Myocyte (in vitro differentiated cells): ENCODE measurements around the gene MYCBP. TPM values are rescaled to one million over a fixed set of nuclear protein-coding genes. Genes with fewer than 3 reads are reported as not detected.
A peak's percentile ranks its signal among the peaks of the same experiment; 100 is the strongest.

Source experiments
- DNase-seq: peaks from one replicate; pipeline ENCODE4 v3.0.0-alpha.2; 2012; ENCODE audit warnings: low read depth
- total RNA-seq: library from RNA; depleted of rRNA; stranded (reverse); fragments of >200 nt; gene quantifications from 2 replicates; pipeline ENCODE4 v1.2.3, GENCODE V29; 2014

The MYCBP gene
- total RNA-seq, 1 donor from 2014 or later: 23.8 TPM

- DNase-seq: no peak
Observed at GRCh38 chr1:38826886-38827285, 46.3 kb downstream of the MYCBP start.

GRCh38 chr1:38826262-38826661 is 46.9 kb downstream of the MYCBP start:
- no peak for DNase-seq

- no peak for DNase-seq
Observed at GRCh38 chr1:38820860-38821259, 52.3 kb downstream of the MYCBP start.

- no peak for DNase-seq
Observed at GRCh38 chr1:38819516-38819915, 53.6 kb downstream of the MYCBP start.

- DNase-seq: no peak
Observed at GRCh38 chr1:38819040-38819439, 54.1 kb downstream of the MYCBP start.

- no peak for DNase-seq
Observed at GRCh38 chr1:38818175-38818976, 54.8 kb downstream of the MYCBP start.

- DNase-seq: no peak
Observed at GRCh38 chr1:38817267-38818174, 55.6 kb downstream of the MYCBP start.

- DNase-seq: peak; percentile 21
Observed at GRCh38 chr1:38815903-38816627, 57.1 kb downstream of the MYCBP start.

- no peak for DNase-seq
Observed at GRCh38 chr1:38814984-38815464, 58.1 kb downstream of the MYCBP start.

GRCh38 chr1:38814444-38814983 is 58.6 kb downstream of the MYCBP start:
- no peak for DNase-seq

- no peak for DNase-seq
Observed at GRCh38 chr1:38812981-38813380, 60.2 kb downstream of the MYCBP start.

Other genes with a start within 250 kb of the MYCBP start
- 15.0 and 22.3 TPM in 2 replicates for gene RRAGC, start 13.6 kb downstream of the MYCBP start, total RNA-seq
- not detected in 2 replicates for gene GJA9, start 8.2 kb upstream of the MYCBP start, total RNA-seq
- gene RHBDL2, start 68.5 kb upstream of the MYCBP start, total RNA-seq: 0.16 TPM in 1 of 2 replicates, not detected in the other
- 41.7 and 45.9 TPM in 2 replicates for gene AKIRIN1, start 117.9 kb upstream of the MYCBP start, total RNA-seq
- gene NDUFS5, start 153.0 kb upstream of the MYCBP start, total RNA-seq: 151 and 217 TPM in 2 replicates